ENCODE results near the gene STING1. TPM values are rescaled to one million over a fixed set of nuclear protein-coding genes. Genes with fewer than 3 reads are reported as not detected.

STING1 gene
- total RNA-seq, 1 experiment from 2014 or later: not detected

DNA sequence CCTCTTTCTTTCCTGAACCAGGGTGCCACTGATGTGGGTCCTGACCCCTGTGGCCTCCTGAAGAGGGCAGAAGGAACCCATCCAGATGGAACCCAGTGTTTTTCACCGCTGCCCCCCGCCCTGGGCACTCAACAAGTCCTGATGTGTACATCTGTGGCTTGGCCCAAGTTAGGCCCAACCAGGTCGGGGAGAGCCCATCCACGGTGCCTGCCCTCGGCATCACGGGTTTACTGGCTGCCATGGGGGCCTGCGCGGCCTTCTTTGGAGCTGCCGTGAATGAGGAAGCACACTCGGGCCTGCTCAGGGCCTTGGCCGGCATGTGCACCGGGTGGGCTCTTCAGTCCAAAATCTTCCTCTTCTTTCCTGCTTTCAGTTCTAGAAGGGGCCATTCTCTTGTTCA lies 25.8 kb downstream of the STING1 start:
- Histone ChIP-seq H2AFZ (ENCODE audit: low read length) (no peak overlapping the region), H3K4me2 (ENCODE audit: low read depth, low read length, poor library complexity, severe bottlenecking) (no peak overlapping the region), H3K4me1 (ENCODE audit: low read length) (no peaks in the 10 kb centered on the region)

DNA sequence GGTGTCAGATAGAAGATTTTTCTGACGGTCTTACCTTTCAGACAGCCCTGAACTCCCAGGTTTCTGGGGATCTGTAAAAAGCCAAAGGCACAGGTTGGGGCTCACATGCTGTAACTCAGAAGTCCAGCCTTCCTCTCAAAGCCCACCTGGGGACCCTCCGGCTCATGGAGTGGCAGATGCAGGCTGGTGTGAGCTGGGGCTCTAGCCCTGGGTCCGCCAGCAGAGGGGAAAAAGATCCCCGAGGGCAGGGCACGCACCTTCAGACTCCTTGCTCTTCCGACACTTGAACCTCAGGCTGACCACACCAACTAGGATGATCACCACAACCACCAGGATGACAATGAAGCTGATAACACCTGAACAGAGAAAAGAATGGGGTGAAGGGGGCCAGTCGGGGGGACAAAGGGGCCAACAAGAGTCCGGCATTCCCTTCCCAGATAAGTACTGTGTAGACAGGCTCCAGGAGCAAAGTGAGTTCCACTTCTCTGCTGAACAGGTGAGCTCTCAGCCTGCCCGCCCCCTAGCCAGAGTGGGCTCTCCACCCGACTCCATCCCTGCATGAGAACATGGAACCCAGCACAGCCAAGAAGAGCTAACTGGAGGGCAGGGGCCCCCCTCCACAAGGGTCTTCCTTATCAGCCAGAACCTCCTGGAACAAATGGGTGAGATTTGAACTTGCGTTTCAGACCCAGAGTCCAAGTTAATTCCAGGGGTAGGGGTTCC lies 27.8 kb downstream of the STING1 start:
- H3K79me2 ChIP-seq (ENCODE audit: low read length): no peaks in the 10 kb centered on the region
- no peak for DNase-seq
- H2AFZ ChIP-seq (ENCODE audit: low read length): no peak overlapping the region
- no peak overlapping the region for H3K4me2 ChIP-seq (ENCODE audit: low read depth, low read length, poor library complexity, severe bottlenecking)
- H3K4me1 ChIP-seq (ENCODE audit: low read length): no peaks in the 10 kb centered on the region
- no peaks in the 10 kb centered on the region for H4K20me1 ChIP-seq (ENCODE audit: insufficient read depth, low read depth, low read length)
- H3K36me3 ChIP-seq (ENCODE audit: insufficient read depth, low read length): no peaks in the 10 kb centered on the region
- 0 out of 2 replicates have a peak, but pooled peaks cover 3% of the 10 kb centered on the region for H3K9me2 ChIP-seq (replicated peaks; ENCODE audit: insufficient read depth, low read length)
- no peak overlapping the region for H3K4me3 ChIP-seq (ENCODE audit: low read length)
- H3K9ac ChIP-seq (ENCODE audit: low read length): no peak overlapping the region
- H3K9me3 ChIP-seq (ENCODE audit: low read length): no peaks in the 10 kb centered on the region; the same call in 1 of the 2 replicates
- no peaks in the 10 kb centered on the region for H3K27me3 ChIP-seq (ENCODE audit: low read length)
- H3K27ac ChIP-seq (ENCODE audit: low read length): no peak overlapping the region

More for the DNA sequence above, 25.8 kb downstream of the STING1 start:
- Histone ChIP-seq H3K79me2 (ENCODE audit: low read length) (no peaks in the 10 kb centered on the region), H3K9me3 (ENCODE audit: low read length) (no peaks in the 10 kb centered on the region), H3K36me3 (ENCODE audit: insufficient read depth, low read length) (no peaks in the 10 kb centered on the region), H3K27ac (ENCODE audit: low read length) (no peak overlapping the region), H3K4me3 (ENCODE audit: low read length) (no peak overlapping the region), H3K27me3 (ENCODE audit: low read length) (no peaks in the 10 kb centered on the region), H3K9ac (ENCODE audit: low read length) (no peak overlapping the region), H4K20me1 (ENCODE audit: insufficient read depth, low read depth, low read length) (no peaks in the 10 kb centered on the region), H3K9me2 (replicated peaks; ENCODE audit: insufficient read depth, low read length) (0 out of 2 replicates have a peak, but pooled peaks cover 3% of the 10 kb centered on the region)
- no peak for DNase-seq

DNA sequence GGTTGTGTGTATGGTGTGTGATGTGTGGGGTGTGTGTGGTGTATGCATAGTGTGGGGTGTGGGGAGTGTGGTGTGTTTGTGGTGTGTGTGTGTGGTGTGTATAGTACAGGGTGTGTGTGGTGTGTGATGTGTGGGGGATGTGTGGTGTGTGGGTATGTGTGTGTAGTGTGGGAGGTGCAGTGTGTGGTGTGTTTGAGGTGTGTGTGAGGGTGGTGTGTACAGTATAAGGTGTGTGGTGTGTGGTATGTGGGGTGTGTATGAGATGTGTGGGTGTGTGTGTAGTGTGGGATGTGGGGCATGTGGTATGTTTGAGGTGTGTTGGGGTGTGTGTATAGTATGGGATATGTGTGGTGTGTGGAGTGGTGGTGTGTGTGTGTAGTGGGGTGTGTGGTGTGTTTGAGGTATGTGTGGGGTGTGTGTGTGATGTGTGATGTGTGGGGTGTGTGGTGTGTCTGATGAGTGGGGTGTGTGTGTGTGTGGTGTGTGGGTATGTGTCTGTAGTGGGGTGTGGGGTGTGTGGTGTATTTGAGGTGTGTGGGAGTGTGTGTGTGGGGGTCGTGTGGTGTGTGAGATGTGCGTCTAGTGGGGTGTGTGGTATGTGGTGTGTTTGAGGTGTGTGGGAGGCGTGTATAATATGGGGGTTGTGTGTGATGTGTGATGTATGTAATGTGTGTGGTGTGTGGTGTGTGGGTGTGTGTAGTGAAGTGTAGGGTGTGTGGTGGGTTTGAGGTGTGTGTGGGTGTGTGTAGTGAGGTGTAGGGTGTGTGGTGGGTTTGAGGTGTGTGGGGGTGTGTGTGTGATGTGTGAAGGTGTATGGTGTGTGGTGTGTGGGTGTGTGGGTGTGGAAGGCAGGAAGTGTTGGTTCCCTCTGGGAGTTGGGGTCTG lies 28.6 kb downstream of the STING1 start:
- no peak overlapping the region for H3K9ac ChIP-seq (ENCODE audit: low read length)
- H4K20me1 ChIP-seq (ENCODE audit: insufficient read depth, low read depth, low read length): no peaks in the 10 kb centered on the region
- H3K27me3 ChIP-seq (ENCODE audit: low read length): no peaks in the 10 kb centered on the region
- no peak overlapping the region for H3K4me3 ChIP-seq (ENCODE audit: low read length)
- H3K27ac ChIP-seq (ENCODE audit: low read length): no peak overlapping the region
- H3K79me2 ChIP-seq (ENCODE audit: low read length): no peaks in the 10 kb centered on the region
- DNase-seq: no peak
- no peak overlapping the region for H3K4me2 ChIP-seq (ENCODE audit: low read depth, low read length, poor library complexity, severe bottlenecking)
- no peaks in the 10 kb centered on the region for H3K36me3 ChIP-seq (ENCODE audit: insufficient read depth, low read length)
- no peak overlapping the region for H2AFZ ChIP-seq (ENCODE audit: low read length)
- H3K9me3 ChIP-seq (ENCODE audit: low read length): no peaks in the 10 kb centered on the region; the same call in 1 of the 2 replicates
- no peaks in the 10 kb centered on the region for H3K4me1 ChIP-seq (ENCODE audit: low read length)
- 0 out of 2 replicates have a peak, but pooled peaks cover 3% of the 10 kb centered on the region for H3K9me2 ChIP-seq (replicated peaks; ENCODE audit: insufficient read depth, low read length)

- Histone ChIP-seq H3K4me1 (ENCODE audit: low read length) (no peaks in the 10 kb centered on the region), H3K9me3 (ENCODE audit: low read length) (no peaks in the 10 kb centered on the region; the same call in 1 of the 2 replicates), H3K27ac (ENCODE audit: low read length) (no peak overlapping the region), H3K27me3 (ENCODE audit: low read length) (no peaks in the 10 kb centered on the region), H3K9me2 (replicated peaks; ENCODE audit: insufficient read depth, low read length) (0 out of 2 replicates have a peak, but pooled peaks cover 3% of the 10 kb centered on the region), H4K20me1 (ENCODE audit: insufficient read depth, low read depth, low read length) (no peaks in the 10 kb centered on the region), H3K9ac (ENCODE audit: low read length) (no peak overlapping the region), H2AFZ (ENCODE audit: low read length) (no peak overlapping the region), H3K4me3 (ENCODE audit: low read length) (no peak overlapping the region), H3K36me3 (ENCODE audit: insufficient read depth, low read length) (no peaks in the 10 kb centered on the region), H3K4me2 (ENCODE audit: low read depth, low read length, poor library complexity, severe bottlenecking) (no peak overlapping the region), H3K79me2 (ENCODE audit: low read length) (no peaks in the 10 kb centered on the region)
- DNase-seq: no peak
Observed at GRCh38 chr5:139451878-139452660, 30.5 kb downstream of the STING1 start.

DNA sequence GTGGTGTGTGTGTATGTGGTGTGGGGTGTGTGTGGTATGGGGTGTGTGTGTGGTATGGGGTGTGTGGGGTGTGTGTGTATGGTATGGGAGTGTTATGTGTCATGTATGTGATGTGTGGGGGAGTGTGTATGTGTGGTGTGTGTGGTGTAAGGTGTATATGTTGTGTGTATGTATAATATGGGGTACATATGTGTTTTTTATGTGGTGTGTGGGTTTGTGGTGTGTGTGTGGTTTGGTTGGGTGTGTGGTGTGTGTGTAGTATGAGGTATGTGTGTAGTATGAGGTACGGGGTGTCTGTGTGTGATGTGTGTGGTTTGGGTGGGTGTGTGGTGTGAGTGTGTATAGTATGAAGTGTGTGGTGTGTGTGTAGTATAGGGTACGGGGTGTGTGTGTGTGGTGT lies 31.4 kb downstream of the STING1 start:
- DNase-seq: no peak

GRCh38 chr5:139446956-139447779 lies 35.4 kb downstream of the STING1 start:
- Histone ChIP-seq H3K4me1 (ENCODE audit: low read length) (peaks cover 5% of the 10 kb centered on the region; the same call in 1 of the 2 replicates), H3K27ac (ENCODE audit: low read length) (no peak overlapping the region)

More for the DNA sequence above, 31.4 kb downstream of the STING1 start:
- 0 out of 2 replicates have a peak, but pooled peaks cover 3% of the 10 kb centered on the region for H3K9me2 ChIP-seq (replicated peaks; ENCODE audit: insufficient read depth, low read length)
- no peaks in the 10 kb centered on the region for H3K4me1 ChIP-seq (ENCODE audit: low read length)
- no peak overlapping the region for H3K27ac ChIP-seq (ENCODE audit: low read length)
- no peaks in the 10 kb centered on the region for H4K20me1 ChIP-seq (ENCODE audit: insufficient read depth, low read depth, low read length)
- H3K4me3 ChIP-seq (ENCODE audit: low read length): no peak overlapping the region
- no peaks in the 10 kb centered on the region for H3K36me3 ChIP-seq (ENCODE audit: insufficient read depth, low read length)
- no peaks in the 10 kb centered on the region; the same call in 1 of the 2 replicates for H3K9me3 ChIP-seq (ENCODE audit: low read length)
- H3K79me2 ChIP-seq (ENCODE audit: low read length): no peaks in the 10 kb centered on the region
- H3K27me3 ChIP-seq (ENCODE audit: low read length): no peaks in the 10 kb centered on the region
- H2AFZ ChIP-seq (ENCODE audit: low read length): no peak overlapping the region
- no peak overlapping the region for H3K4me2 ChIP-seq (ENCODE audit: low read depth, low read length, poor library complexity, severe bottlenecking)
- H3K9ac ChIP-seq (ENCODE audit: low read length): no peak overlapping the region

GRCh38 chr5:139445325-139446170 lies 37.0 kb downstream of the STING1 start:
- Histone ChIP-seq H3K4me2 (ENCODE audit: low read depth, low read length, poor library complexity, severe bottlenecking) (no peak overlapping the region), H3K27me3 (ENCODE audit: low read length) (no peaks in the 10 kb centered on the region), H3K36me3 (ENCODE audit: insufficient read depth, low read length) (no peaks in the 10 kb centered on the region), H3K4me1 (ENCODE audit: low read length) (peaks cover 5% of the 10 kb centered on the region; the same call in 1 of the 2 replicates), H2AFZ (ENCODE audit: low read length) (no peak overlapping the region), H3K27ac (ENCODE audit: low read length) (no peak overlapping the region), H3K9me2 (replicated peaks; ENCODE audit: insufficient read depth, low read length) (no peaks in the 10 kb centered on the region), H3K9me3 (ENCODE audit: low read length) (no peaks in the 10 kb centered on the region), H3K4me3 (ENCODE audit: low read length) (no peak overlapping the region), H3K9ac (ENCODE audit: low read length) (no peak overlapping the region), H3K79me2 (ENCODE audit: low read length) (no peaks in the 10 kb centered on the region), H4K20me1 (ENCODE audit: insufficient read depth, low read depth, low read length) (no peaks in the 10 kb centered on the region)
- no peak for DNase-seq

More at GRCh38 chr5:139446956-139447779, 35.4 kb downstream of the STING1 start:
- H3K27me3 ChIP-seq (ENCODE audit: low read length): no peaks in the 10 kb centered on the region
- H3K9ac ChIP-seq (ENCODE audit: low read length): no peak overlapping the region
- H3K9me2 ChIP-seq (replicated peaks; ENCODE audit: insufficient read depth, low read length): 0 out of 2 replicates have a peak, but pooled peaks cover 3% of the 10 kb centered on the region
- no peak for DNase-seq
- no peaks in the 10 kb centered on the region; the same call in 1 of the 2 replicates for H3K9me3 ChIP-seq (ENCODE audit: low read length)
- H3K4me3 ChIP-seq (ENCODE audit: low read length): no peak overlapping the region
- no peaks in the 10 kb centered on the region for H4K20me1 ChIP-seq (ENCODE audit: insufficient read depth, low read depth, low read length)
- no peak overlapping the region for H2AFZ ChIP-seq (ENCODE audit: low read length)
- H3K36me3 ChIP-seq (ENCODE audit: insufficient read depth, low read length): no peaks in the 10 kb centered on the region
- no peak overlapping the region for H3K4me2 ChIP-seq (ENCODE audit: low read depth, low read length, poor library complexity, severe bottlenecking)
- H3K79me2 ChIP-seq (ENCODE audit: low read length): no peaks in the 10 kb centered on the region

All from Karpas-422 (cell line).